PC-3 (cell line): ENCODE results near the gene HEXD. TPM values are rescaled to one million over a fixed set of nuclear protein-coding genes. Genes with fewer than 3 reads are reported as not detected.
A peak's percentile ranks its signal among the peaks of the same experiment; 100 is the strongest.
"Not testable (repeated sequence)": the region's sequence is repeated elsewhere in the genome, so short reads cannot be mapped to it uniquely, and the experiment has no call there.

Source experiments
- ATAC-seq: fragments of 200-7000 bp; cut with Tn5 transposase; 2 replicates; pipeline ENCODE4 v1.9.1; 2020; ENCODE audit warnings: mild to moderate bottlenecking, moderate library complexity
- BruUV-seq: library from RNA; stranded (reverse); fragments of 400-500 nt; replicated peaks from 2 replicates; lab custom pipeline; 2021; lab: Mats Ljungman, UMichigan
- CTCF ChIA-PET: fragments of 300-600 bp; sonication (Branson Sonifier 250); formaldehyde crosslinking; loops from one replicate; lab custom pipeline; 2022; ENCODE audit warnings: antibody characterized with exemption; lab: Charles Lee
- POLR2A ChIA-PET: fragments of 300-600 bp; sonication (Branson Sonifier 250); formaldehyde crosslinking; loops from one replicate; lab custom pipeline; 2022; ENCODE audit warnings: antibody characterized with exemption; ENCODE audit not compliant: unreplicated experiment; lab: Charles Lee
- DNase-seq: peaks from one replicate; pipeline ENCODE4 v3.0.0-alpha.2; 2015
- H2AFZ ChIP-seq: fragments of 300-600 bp; sonication (generic); 2 replicates; pipeline ENCODE4 v1.6.0; 2016; ENCODE audit warnings: antibody characterized with exemption, low read length
- H3F3A ChIP-seq: fragments of 300-600 bp; sonication (generic); one replicate; pipeline ENCODE4 v1.6.0; 2017; ENCODE audit warnings: antibody characterized with exemption, low read length, control low read depth, mild to moderate bottlenecking; ENCODE audit not compliant: unreplicated experiment
- H3K27ac ChIP-seq: fragments of 300-600 bp; sonication (generic); 2 replicates; pipeline ENCODE4 v1.5.1; 2016; ENCODE audit warnings: mild to moderate bottlenecking, low read length
- H3K27me3 ChIP-seq: fragments of 300-600 bp; sonication (generic); 2 replicates; pipeline ENCODE4 v1.6.1; 2016; ENCODE audit warnings: low read length, mixed read lengths
- H3K36me3 ChIP-seq: fragments of 300-600 bp; sonication (generic); 2 replicates; pipeline ENCODE4 v1.6.1; 2016; ENCODE audit warnings: low read depth, mixed run types, low read length, mixed read lengths
- H3K4me1 ChIP-seq: fragments of 300-600 bp; sonication (generic); 2 replicates; pipeline ENCODE4 v1.5.1; 2016; ENCODE audit warnings: low read length; ENCODE audit not compliant: insufficient read depth
- H3K4me2 ChIP-seq: fragments of 300-600 bp; sonication (generic); 2 replicates; pipeline ENCODE4 v1.6.0; 2016; ENCODE audit warnings: low read length
- H3K4me3 ChIP-seq: fragments of 300-600 bp; sonication (generic); 2 replicates; pipeline ENCODE4 v1.5.1; 2016; ENCODE audit warnings: mild to moderate bottlenecking, low read length, mixed read lengths
- H3K79me2 ChIP-seq: fragments of 300-600 bp; sonication (generic); 2 replicates; pipeline ENCODE4 v1.6.1; 2017; ENCODE audit warnings: low read length, mixed read lengths
- H3K9ac ChIP-seq: fragments of 300-600 bp; sonication (generic); 2 replicates; pipeline ENCODE4 v1.6.0; 2016; ENCODE audit warnings: mild to moderate bottlenecking, low read length
- H3K9me2 ChIP-seq: fragments of 300-600 bp; sonication (generic); replicated peaks from 2 replicates; pipeline ENCODE4 v1.6.1; 2016; ENCODE audit warnings: mixed run types, low read length, mixed read lengths
- H3K9me3 ChIP-seq: fragments of 300-600 bp; sonication (generic); 2 replicates; pipeline ENCODE4 v1.6.1; 2016; ENCODE audit warnings: low read length, mixed read lengths
- H4K20me1 ChIP-seq: fragments of 300-600 bp; sonication (generic); 2 replicates; pipeline ENCODE4 v1.6.1; 2016; ENCODE audit warnings: low read length, mixed read lengths
- CTCF ChIP-seq: fragments of 300-600 bp; sonication (generic); conservative IDR thresholded peaks from 2 replicates; pipeline ENCODE4 v1.5.1; 2017; ENCODE audit warnings: antibody characterized with exemption, low read depth, mild to moderate bottlenecking, low read length
- EZH2 ChIP-seq: fragments of 300-600 bp; sonication (generic); IDR thresholded peaks from one replicate; pipeline ENCODE4 v1.6.1; 2017; ENCODE audit warnings: antibody characterized with exemption, mild to moderate bottlenecking, low read length; ENCODE audit not compliant: unreplicated experiment
- EZH2phosphoT487 ChIP-seq: fragments of 300-600 bp; sonication (generic); IDR thresholded peaks from 2 replicates; pipeline ENCODE4 v1.6.1; 2018; ENCODE audit warnings: mild to moderate bottlenecking, antibody characterized with exemption, low read length, borderline replicate concordance
- intact Hi-C: fragments of 100-400 bp; cut with micrococcal nuclease; formaldehyde crosslinking; loops from 2 replicates; pipeline ENCODE4 v1.9.0; 2023
- total RNA-seq: library from RNA; depleted of rRNA; stranded (reverse); fragments of >200 nt; gene quantifications from 2 replicates; pipeline ENCODE4 v1.2.3, GENCODE V29; 2014

HEXD gene
- total RNA-seq, 1 experiment from 2014 or later: 12.7 TPM

- Histone ChIP-seq H3K27me3 (no peaks in the 10 kb centered on the region), H3K79me2 (peaks cover 15% of the 10 kb centered on the region), H3K4me1 (peaks cover 14% of the 10 kb centered on the region), H3K9me3 (no peaks in the 10 kb centered on the region), H3K9me2 (no peaks in the 10 kb centered on the region), H3K4me2 (peak within 1 kb of the TSS; percentile 83), H3K36me3 (no peaks in the 10 kb centered on the region), H3K4me3 (peak within 1 kb of the TSS; percentile 87), H3K9ac (peak within 1 kb of the TSS; percentile 88), H3K27ac (peak within 1 kb of the TSS; percentile 28), H2AFZ (peak within 1 kb of the TSS; percentile 79), H4K20me1 (no peaks in the 10 kb centered on the region), H3F3A (no peaks in the 10 kb centered on the region)
- no TSS peak for BruUV-seq
- DNase-seq (peak; percentile 91), ATAC-seq (peak; percentile 97)
- POLR2A ChIA-PET: no interaction called here
- CTCF ChIA-PET: no interaction called here
- intact Hi-C loops: loop anchor here (10.0 kb wide), 2 partner anchors 96 to 206 kb away; partner anchors contain the start of gene TEX19
- no peak for TF ChIP-seq EZH2phosphoT487
- no peak for TF ChIP-seq CTCF
- no peak for TF ChIP-seq EZH2
Observed at GRCh38 chr17:82450357-82451106, 32.4 kb downstream of the HEXD start, which contains the start of gene CYBC1. TSS of gene CYBC1 (minus strand) at chr17:82450752. CDS start at chr17:82449254, 1,498 bp downstream.

GRCh38 chr17:82452162-82452561, 34.0 kb downstream of the HEXD start:
- no peaks in the 10 kb centered on the region for H3K36me3 ChIP-seq
- H3K4me3 ChIP-seq: no peak overlapping the region
- no peak overlapping the region for H3K4me2 ChIP-seq
- POLR2A ChIA-PET: no interaction called here
- TF ChIP-seq EZH2 (no peak), EZH2phosphoT487 (no peak), CTCF (no peak)
- H3K4me1 ChIP-seq: peaks cover 16% of the 10 kb centered on the region
- no peak overlapping the region for H3K9ac ChIP-seq
- H2AFZ ChIP-seq: no peak overlapping the region
- H4K20me1 ChIP-seq: no peaks in the 10 kb centered on the region
- H3K79me2 ChIP-seq: peaks cover 15% of the 10 kb centered on the region
- no peaks in the 10 kb centered on the region for H3K9me3 ChIP-seq
- no peak overlapping the region for H3K27ac ChIP-seq
- BruUV-seq: no TSS peak
- no peaks in the 10 kb centered on the region for H3K27me3 ChIP-seq
- CTCF ChIA-PET: no interaction called here
- DNase-seq (no peak), ATAC-seq (no peak)
- intact Hi-C loops: loop anchor here (10.0 kb wide), 2 partner anchors 97 to 207 kb away; partner anchors contain the start of gene TEX19
- no peaks in the 10 kb centered on the region for H3F3A ChIP-seq
- H3K9me2 ChIP-seq: no peaks in the 10 kb centered on the region

- H4K20me1 ChIP-seq, H3K4me3 ChIP-seq, H3F3A ChIP-seq, H3K9me2 ChIP-seq, H2AFZ ChIP-seq, ATAC-seq, H3K4me2 ChIP-seq, H3K9me3 ChIP-seq, BruUV-seq, H3K27me3 ChIP-seq, H3K9ac ChIP-seq, DNase-seq, POLR2A ChIA-PET, H3K36me3 ChIP-seq, H3K27ac ChIP-seq, CTCF ChIA-PET: not testable (repeated sequence)
- peaks cover 24% of the 10 kb centered on the region for H3K4me1 ChIP-seq
- H3K79me2 ChIP-seq: peaks cover 15% of the 10 kb centered on the region
- intact Hi-C loops: loop anchor here (10.0 kb wide), 2 partner anchors 98 to 208 kb away; partner anchors contain the start of gene TEX19
Observed at GRCh38 chr17:82453151-82453550, 35.0 kb downstream of the HEXD start.

GRCh38 chr17:82453706-82454105, 35.6 kb downstream of the HEXD start:
- CTCF ChIA-PET, H4K20me1 ChIP-seq: not testable (repeated sequence)

More at GRCh38 chr17:82453706-82454105, 35.6 kb downstream of the HEXD start:
- H3K9ac ChIP-seq, H3K9me2 ChIP-seq, ATAC-seq, POLR2A ChIA-PET, BruUV-seq, H3K36me3 ChIP-seq, H3K27me3 ChIP-seq, H2AFZ ChIP-seq, DNase-seq, H3K4me3 ChIP-seq, H3K4me2 ChIP-seq, H3K27ac ChIP-seq, H3F3A ChIP-seq, H3K9me3 ChIP-seq: not testable (repeated sequence)
- peaks cover 24% of the 10 kb centered on the region for H3K4me1 ChIP-seq
- peaks cover 16% of the 10 kb centered on the region for H3K79me2 ChIP-seq
- intact Hi-C loops: loop anchor here (10.0 kb wide), 2 partner anchors 99 to 209 kb away; partner anchors contain the start of gene TEX19
